ENCODE data around the gene RBM47.
"Not testable (repeated sequence)": the region's sequence is repeated elsewhere in the genome, so short reads cannot be mapped to it uniquely, and the experiment has no call there.

Gene RBM47

DNA sequence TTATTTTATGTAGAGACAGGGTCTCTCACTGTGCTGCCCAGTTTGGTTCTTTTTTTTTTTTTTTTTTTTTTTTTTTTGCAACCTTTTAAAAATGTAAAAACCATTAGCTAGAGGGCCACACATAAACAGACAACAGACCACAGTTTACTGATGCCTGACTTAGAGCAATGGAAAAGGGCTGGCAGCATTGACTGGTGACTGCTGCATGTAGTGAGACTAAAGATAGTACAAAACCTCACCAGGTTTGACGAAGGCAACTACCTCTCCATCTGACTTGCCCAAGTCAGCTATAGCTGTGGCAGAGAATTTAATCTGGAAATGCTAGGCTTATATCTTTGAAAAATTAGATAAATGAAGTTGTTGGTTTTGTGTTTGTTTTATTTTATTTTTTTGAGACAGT lies 102.9 kb downstream of the RBM47 start:
- no peak for DNase-seq (ENCODE audit: low spot score)

DNA sequence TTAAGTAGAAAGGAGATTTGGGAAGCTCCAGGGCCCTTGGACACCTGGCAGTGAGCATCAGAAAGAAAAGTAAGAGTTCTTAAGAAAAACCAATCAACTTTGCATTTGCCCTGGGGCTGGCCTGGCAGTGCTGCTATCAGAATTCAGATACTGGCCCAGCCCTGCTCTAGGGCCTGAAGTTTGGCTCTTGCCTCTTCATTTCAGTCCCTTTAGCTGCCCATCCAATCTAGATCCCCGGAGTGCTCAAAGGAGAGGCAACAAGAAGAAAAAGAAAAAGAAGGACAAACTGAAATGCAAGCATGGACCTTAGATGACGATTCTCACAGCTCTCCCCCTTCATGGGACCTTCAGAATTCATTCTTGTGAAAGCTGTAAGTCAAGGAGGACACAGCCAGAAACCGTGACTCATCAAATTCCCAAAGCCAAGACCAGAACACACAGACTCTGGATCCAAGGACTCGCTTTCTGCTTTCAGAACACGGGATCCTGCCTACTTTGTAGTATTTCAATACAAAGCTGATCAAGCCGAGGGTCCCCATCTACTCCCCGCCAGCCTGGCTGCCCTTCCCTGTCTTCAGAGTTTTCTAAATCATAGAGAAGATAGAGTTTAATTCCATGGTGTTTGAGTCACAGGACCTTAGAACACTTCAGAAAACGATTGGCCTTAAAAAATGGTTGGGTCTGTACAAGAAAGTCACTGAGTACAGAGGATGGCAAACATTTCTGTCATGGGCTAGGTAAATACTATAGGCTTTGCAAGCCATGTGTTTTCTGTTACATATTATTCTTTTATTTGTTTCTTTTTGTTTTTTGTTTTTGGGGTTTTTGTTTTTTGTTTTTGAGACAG lies 103.7 kb downstream of the RBM47 start:
- no peak for DNase-seq (ENCODE audit: low spot score)

GRCh38 chr4:40524366-40525041 lies 105.2 kb downstream of the RBM47 start:
- no peak for DNase-seq (ENCODE audit: low spot score)

- no peak for DNase-seq (ENCODE audit: low spot score)
Observed at GRCh38 chr4:40523581-40523980, 106.1 kb downstream of the RBM47 start.

GRCh38 chr4:40521957-40522356 lies 107.7 kb downstream of the RBM47 start:
- DNase-seq (ENCODE audit: low spot score): no peak

DNA sequence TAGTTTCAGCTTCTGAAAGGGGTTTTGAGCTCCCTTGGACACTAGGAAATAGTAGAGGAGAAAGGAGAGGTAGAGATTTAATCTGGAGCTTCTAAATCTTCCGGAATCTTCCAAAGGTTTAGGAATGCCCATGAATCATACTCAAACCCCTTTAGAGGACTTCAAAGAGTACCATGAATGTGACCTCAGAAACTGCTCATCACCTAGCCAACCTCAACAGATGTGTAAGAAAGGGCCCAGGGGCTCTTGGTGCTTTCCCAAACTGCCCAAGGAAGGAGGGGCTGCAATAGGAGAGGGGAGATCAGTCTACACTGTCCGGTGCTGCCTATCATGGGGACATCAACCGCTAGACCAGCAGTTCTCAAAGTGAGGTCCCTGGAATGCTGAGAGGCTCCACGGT lies 109.1 kb downstream of the RBM47 start:
- no peak for DNase-seq (ENCODE audit: low spot score)

DNA sequence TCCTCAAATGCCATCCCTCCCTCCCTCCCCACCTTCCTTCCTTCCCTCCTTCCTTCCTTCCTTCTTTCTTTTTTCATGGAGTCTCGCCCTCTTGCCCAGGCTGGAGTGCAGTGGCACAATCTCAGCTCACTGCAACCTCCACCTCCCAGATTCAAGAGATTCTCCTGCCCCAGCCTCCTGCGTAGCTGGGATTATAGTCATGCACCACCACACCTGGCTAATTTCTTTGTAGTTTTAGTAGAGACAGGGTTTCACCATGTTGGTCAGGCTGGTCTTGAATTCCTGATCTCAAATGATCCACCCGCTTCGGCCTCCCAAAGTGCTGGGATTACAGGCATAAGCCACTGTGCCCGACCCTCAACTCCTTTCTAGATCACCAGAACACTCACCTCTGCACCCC lies 112.6 kb downstream of the RBM47 start:
- DNase-seq (ENCODE audit: low spot score): not testable (repeated sequence)

DNA sequence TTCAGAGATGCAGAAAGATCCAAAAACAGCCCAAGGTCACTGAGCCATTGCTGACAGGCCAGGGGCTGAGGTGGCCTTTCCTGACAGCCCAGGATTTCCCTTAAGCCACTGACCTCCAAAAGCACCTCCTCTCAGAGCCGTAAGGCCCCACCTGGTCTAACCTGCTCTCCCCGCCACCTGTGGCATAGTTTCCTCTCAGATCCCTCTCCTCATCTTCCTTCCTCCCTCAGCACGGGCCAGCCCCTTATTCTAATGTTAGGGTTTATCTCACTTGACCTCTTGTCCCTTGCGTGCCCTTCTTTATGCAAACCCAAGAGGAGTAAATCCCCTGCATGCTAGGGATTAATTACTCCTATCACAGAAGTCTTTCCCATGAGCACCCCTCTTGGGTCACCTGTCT lies 113.0 kb downstream of the RBM47 start:
- no peak for DNase-seq (ENCODE audit: low spot score)

- peak; percentile 79 for DNase-seq (ENCODE audit: low spot score)
Observed at GRCh38 chr4:40515398-40516293, 114.0 kb downstream of the RBM47 start.

DNA sequence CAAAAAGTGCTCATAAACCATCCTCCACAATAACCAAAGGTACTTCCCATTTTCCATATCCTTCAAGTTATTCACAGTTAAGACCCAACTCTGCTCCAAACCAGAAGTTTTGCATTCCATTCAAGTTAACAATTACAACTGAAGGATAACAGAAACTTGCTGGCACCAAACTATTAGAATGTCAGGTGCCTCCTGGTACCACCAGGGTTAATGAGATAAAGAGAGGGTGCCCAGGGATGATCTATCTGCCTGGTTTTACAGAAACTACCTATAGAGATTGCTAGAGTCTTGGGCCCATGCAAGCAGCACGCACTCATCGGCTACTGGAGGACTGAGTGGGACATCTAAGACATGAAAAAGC lies 114.6 kb downstream of the RBM47 start:
- no peak for DNase-seq (ENCODE audit: low spot score)

DNA sequence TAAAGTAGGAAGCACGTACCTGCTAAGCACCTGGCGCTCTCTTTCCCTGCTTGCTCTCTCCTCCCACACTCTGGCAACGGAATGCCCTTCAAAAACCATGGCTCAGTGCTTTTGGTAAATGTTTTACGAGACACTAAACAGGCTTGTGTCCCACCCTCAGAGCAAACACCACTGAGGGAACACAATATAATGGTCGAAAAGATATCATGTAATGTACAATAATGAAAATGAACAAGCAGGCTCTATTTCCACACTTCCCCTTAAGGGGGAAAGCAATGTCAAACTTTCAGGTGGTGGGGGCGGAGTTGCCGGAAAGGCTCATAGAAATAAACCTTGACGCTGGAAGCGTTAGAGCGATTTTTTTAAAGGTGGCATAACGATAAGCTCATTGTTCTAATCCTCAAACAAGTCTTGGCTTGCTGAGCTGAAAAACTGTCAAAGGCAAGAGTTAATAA lies 115.1 kb downstream of the RBM47 start:
- no peak for DNase-seq (ENCODE audit: low spot score)

DNA sequence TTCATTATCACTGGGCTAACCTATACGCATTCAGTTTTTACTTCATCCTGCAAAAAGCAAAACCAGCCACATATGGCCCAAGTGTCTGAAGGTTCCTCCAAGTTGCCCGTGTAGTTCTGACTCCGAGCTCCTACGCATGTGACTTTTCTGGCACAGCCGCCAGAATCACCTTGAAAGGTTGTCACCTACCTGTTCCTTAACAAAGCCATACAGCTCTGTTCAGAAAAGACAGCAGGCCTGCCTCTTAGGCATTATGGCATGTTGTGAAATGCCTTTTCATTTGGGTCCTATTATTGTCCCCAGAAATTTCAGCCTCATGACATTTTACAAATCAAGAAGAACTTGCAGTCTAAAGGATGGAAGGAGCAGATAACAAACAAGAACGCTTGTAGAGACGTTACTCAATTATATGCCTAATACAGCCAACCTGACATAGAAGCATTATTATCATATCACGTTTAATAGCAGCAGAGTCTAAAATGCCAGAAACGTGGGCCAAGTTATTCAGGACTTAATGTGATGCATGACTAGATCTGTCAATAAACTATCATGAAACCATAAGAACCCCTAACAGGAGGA lies 118.5 kb downstream of the RBM47 start:
- DNase-seq (ENCODE audit: low spot score): no peak

- no peak for DNase-seq (ENCODE audit: low spot score)
Observed at GRCh38 chr4:40507977-40508376, 121.7 kb downstream of the RBM47 start.

DNA sequence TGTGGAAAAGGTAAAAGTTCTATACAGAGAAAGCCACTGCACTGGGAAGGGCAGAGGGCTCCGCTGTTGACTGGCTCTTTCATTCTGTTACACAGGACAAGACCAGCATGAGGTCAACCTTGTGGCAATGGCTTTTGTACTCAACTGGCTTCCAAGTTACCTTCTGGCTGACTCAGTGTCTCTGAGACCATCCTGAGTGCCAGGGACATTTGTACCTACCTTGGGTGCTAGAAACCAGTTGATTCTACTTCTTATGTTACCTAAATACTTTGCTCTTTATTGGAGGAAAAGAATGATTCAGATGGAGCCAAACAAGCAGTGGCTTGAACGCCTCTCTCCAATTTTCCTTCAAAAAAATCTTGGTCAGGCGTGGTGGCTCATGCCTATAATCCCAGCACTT lies 123.2 kb downstream of the RBM47 start:
- no peak for DNase-seq (ENCODE audit: low spot score)

DNA sequence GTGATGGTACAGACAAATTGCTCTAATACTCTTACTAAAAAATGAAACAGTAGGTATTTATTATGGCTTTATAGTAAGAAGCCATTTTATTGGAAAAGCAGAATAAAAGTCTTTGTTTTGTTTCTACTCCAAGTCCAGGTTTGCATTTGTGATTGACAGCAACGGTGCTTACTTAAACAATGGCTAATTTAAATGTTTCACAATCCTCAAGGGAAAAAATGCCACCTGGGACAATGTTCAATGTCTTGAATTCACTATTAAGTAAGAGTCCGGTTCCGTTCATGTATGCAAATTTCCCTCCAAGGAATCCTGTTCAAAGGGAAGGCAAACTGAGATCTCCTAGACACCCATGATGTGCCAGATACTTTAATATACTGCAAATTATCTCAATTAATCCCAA lies 123.6 kb downstream of the RBM47 start:
- no peak for DNase-seq (ENCODE audit: low spot score)

GRCh38 chr4:40502934-40503333 lies 126.7 kb downstream of the RBM47 start:
- DNase-seq (ENCODE audit: low spot score): no peak

- no peak for DNase-seq (ENCODE audit: low spot score)
Observed at GRCh38 chr4:40502220-40502619, 127.4 kb downstream of the RBM47 start.

DNA sequence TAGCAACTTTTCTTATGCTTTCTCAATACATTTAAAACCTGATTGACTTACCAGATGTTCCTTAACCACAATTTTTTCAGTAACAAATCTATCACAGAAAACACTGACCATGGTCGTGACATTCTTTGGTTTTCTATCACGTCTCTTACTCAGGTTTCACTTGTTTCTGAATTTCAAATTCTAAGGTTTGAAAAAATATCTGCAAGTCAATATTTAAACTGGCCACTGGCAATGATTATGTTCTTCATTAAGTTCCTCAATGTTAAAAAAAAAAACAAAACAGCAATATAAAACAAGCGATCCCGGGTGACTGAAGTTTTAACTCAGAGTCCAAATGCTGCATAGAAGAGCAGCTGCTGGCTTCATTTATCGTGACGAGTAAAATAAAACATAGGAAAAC lies 128.9 kb downstream of the RBM47 start:
- no peak for DNase-seq (ENCODE audit: low spot score)

GRCh38 chr4:40493160-40493559 lies 136.5 kb downstream of the RBM47 start:
- no peak for DNase-seq (ENCODE audit: low spot score)

- DNase-seq (ENCODE audit: low spot score): no peak
Observed at GRCh38 chr4:40492691-40493090, 137.0 kb downstream of the RBM47 start.

DNA sequence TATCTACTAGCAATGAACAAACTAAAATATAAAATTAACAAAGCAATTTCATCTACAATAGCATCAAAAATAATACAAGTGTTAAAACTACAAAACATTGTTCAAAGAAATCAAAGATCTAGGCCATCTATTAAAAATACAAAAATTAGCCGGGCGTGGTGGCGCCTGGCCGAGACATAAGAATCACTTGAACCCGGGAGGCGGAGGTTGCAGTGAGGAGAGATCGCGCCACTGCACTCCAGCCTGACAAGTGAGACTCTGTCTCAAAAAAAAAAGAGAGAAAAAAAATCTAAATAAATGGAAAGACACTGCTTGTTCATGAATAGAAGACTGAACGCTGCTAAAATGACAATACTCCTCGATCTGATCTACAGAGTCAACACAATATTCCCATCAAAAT lies 139.2 kb downstream of the RBM47 start:
- DNase-seq (ENCODE audit: low spot score): no peak

DNA sequence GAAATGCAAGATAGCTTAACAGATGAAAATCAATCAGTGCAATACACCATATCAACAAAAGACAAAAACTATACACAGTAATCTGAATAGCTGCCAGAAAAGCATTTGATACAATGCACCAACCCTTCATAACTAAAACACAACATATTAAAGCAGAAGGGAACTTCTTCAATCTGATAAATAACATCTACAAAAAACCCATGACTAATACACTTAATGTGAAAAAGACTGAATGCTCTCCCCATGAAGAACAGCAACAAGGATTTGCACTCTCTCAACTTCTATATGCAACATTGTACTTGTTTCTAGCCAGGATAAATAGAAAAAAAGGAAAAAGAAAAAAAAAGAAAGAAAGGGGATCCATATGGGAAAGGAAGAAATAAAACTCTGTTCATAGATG lies 139.7 kb downstream of the RBM47 start:
- DNase-seq (ENCODE audit: low spot score): no peak
